ENCODE results near the gene GABRR2. TPM values are rescaled to one million over a fixed set of nuclear protein-coding genes. Genes with fewer than 3 reads are reported as not detected.

The GABRR2 gene
- total RNA-seq, 1 donor from 2014 or later = not detected

GRCh38 chr6:89323511-89323971 is 8.4 kb upstream of the GABRR2 start:
- peaks cover 9% of the 10 kb centered on the region for H3K4me1 ChIP-seq
- H3K9me3 ChIP-seq (ENCODE audit: low read depth) = peaks cover 7% of the 10 kb centered on the region
- no peaks in the 10 kb centered on the region for H3K36me3 ChIP-seq
- Mint-ChIP-seq H3K4me3 (no peak overlapping the region), H3K36me3 (peaks cover 41% of the 10 kb centered on the region), H3K27ac (no peak overlapping the region), H3K4me1 (peaks cover 2% of the 10 kb centered on the region), H3K9me3 (peaks cover 23% of the 10 kb centered on the region), H3K27me3 (ENCODE audit: insufficient read depth, low read depth) (peaks cover 2% of the 10 kb centered on the region)
- no peak overlapping the region for H3K9ac ChIP-seq
- H4K20me1 ChIP-seq (ENCODE audit: low read depth) = no peaks in the 10 kb centered on the region
- H3K27me3 ChIP-seq = no peaks in the 10 kb centered on the region
- no peak overlapping the region for H3K4me2 ChIP-seq
- H2AFZ ChIP-seq (replicated peaks) = no peak overlapping the region
- no peaks in the 10 kb centered on the region for H3K79me2 ChIP-seq (ENCODE audit: low read depth)
- H3K4me3 ChIP-seq = no peak overlapping the region
- peaks cover 7% of the 10 kb centered on the region for H3F3A ChIP-seq (ENCODE audit: low read depth)
- TF ChIP-seq, protein P1, sequence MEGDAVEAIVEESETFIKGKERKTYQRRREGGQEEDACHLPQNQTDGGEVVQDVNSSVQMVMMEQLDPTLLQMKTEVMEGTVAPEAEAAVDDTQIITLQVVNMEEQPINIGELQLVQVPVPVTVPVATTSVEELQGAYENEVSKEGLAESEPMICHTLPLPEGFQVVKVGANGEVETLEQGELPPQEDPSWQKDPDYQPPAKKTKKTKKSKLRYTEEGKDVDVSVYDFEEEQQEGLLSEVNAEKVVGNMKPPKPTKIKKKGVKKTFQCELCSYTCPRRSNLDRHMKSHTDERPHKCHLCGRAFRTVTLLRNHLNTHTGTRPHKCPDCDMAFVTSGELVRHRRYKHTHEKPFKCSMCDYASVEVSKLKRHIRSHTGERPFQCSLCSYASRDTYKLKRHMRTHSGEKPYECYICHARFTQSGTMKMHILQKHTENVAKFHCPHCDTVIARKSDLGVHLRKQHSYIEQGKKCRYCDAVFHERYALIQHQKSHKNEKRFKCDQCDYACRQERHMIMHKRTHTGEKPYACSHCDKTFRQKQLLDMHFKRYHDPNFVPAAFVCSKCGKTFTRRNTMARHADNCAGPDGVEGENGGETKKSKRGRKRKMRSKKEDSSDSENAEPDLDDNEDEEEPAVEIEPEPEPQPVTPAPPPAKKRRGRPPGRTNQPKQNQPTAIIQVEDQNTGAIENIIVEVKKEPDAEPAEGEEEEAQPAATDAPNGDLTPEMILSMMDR (IDR thresholded peaks at IDR 0.05) = no peak
- TF ChIP-seq EZH2 (IDR thresholded peaks at IDR 0.05) (no peak), EZH2phosphoT487 (IDR thresholded peaks at IDR 0.05) (no peak)
- no peak for DNase-seq (ENCODE audit: low spot score)
- H3K27ac ChIP-seq = no peak overlapping the region

GRCh38 chr6:89321131-89321970 is 6.3 kb upstream of the GABRR2 start:
- Histone ChIP-seq H3K27ac (no peak overlapping the region), H3K4me1 (peaks cover 8% of the 10 kb centered on the region), H3K4me3 (no peak overlapping the region), H3K9me3 (ENCODE audit: low read depth) (peaks cover 7% of the 10 kb centered on the region), H3K9ac (no peak overlapping the region), H3K27me3 (no peaks in the 10 kb centered on the region), H4K20me1 (ENCODE audit: low read depth) (no peaks in the 10 kb centered on the region), H3K36me3 (no peaks in the 10 kb centered on the region), H2AFZ (replicated peaks) (no peak overlapping the region), H3K4me2 (no peak overlapping the region), H3F3A (ENCODE audit: low read depth) (peaks cover 7% of the 10 kb centered on the region), H3K79me2 (ENCODE audit: low read depth) (no peaks in the 10 kb centered on the region)
- no peak overlapping the region for H3K4me3 Mint-ChIP-seq
- peaks cover 2% of the 10 kb centered on the region for H3K4me1 Mint-ChIP-seq
- peaks cover 37% of the 10 kb centered on the region for H3K36me3 Mint-ChIP-seq
- TF ChIP-seq EZH2 (IDR thresholded peaks at IDR 0.05) (no peak), EZH2phosphoT487 (IDR thresholded peaks at IDR 0.05) (no peak)
- TF ChIP-seq, protein P1 (IDR thresholded peaks at IDR 0.05) = no peak
- H3K27me3 Mint-ChIP-seq (ENCODE audit: insufficient read depth, low read depth) = peaks cover 2% of the 10 kb centered on the region
- peaks cover 31% of the 10 kb centered on the region for H3K9me3 Mint-ChIP-seq
- no peak for DNase-seq (ENCODE audit: low spot score)
- H3K27ac Mint-ChIP-seq = no peak overlapping the region

GRCh38 chr6:89320012-89320559 is 5.0 kb upstream of the GABRR2 start:
- Histone ChIP-seq H3F3A (ENCODE audit: low read depth) (peaks cover 7% of the 10 kb centered on the region), H3K9ac (no peak overlapping the region), H3K27me3 (no peaks in the 10 kb centered on the region), H3K79me2 (ENCODE audit: low read depth) (no peaks in the 10 kb centered on the region), H4K20me1 (ENCODE audit: low read depth) (no peaks in the 10 kb centered on the region), H3K4me3 (no peak overlapping the region), H3K9me3 (ENCODE audit: low read depth) (peaks cover 7% of the 10 kb centered on the region), H3K27ac (no peak overlapping the region), H3K4me2 (no peak overlapping the region), H3K36me3 (no peaks in the 10 kb centered on the region), H2AFZ (replicated peaks) (no peak overlapping the region), H3K4me1 (peaks cover 8% of the 10 kb centered on the region)
- Mint-ChIP-seq H3K4me1 (peaks cover 2% of the 10 kb centered on the region), H3K36me3 (peaks cover 40% of the 10 kb centered on the region), H3K4me3 (no peak overlapping the region), H3K27ac (no peak overlapping the region), H3K27me3 (ENCODE audit: insufficient read depth, low read depth) (peaks cover 2% of the 10 kb centered on the region), H3K9me3 (peaks cover 31% of the 10 kb centered on the region)
- TF ChIP-seq EZH2phosphoT487 (IDR thresholded peaks at IDR 0.05) (no peak), EZH2 (IDR thresholded peaks at IDR 0.05) (no peak)
- TF ChIP-seq, protein P1 (IDR thresholded peaks at IDR 0.05) = no peak
- no peak for DNase-seq (ENCODE audit: low spot score)

Measured in neural progenitor cell (in vitro differentiated cells).